ENCODE results near the gene CPSF7.

The CPSF7 gene

DNA sequence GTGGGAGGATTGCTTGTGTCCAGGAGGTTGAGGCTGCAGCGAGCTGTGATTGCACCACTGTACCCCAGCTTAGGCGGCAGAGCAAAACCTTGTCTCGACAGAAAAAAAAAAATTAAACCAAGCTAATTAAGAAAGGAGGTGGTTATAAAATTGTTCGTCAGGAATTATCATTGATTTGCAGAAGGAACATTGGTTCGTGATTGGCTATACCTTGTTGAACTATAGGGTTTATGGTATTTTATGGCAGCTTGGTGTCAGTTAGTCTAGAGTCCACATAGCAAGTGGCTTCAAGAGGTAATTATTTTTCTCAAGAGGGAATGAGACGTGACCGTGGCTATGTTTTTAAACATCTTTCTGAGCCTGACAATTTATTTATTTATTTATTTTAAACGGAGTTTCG is 48.9 kb downstream of the CPSF7 start:
- FAIRE-seq, result no peak

DNA sequence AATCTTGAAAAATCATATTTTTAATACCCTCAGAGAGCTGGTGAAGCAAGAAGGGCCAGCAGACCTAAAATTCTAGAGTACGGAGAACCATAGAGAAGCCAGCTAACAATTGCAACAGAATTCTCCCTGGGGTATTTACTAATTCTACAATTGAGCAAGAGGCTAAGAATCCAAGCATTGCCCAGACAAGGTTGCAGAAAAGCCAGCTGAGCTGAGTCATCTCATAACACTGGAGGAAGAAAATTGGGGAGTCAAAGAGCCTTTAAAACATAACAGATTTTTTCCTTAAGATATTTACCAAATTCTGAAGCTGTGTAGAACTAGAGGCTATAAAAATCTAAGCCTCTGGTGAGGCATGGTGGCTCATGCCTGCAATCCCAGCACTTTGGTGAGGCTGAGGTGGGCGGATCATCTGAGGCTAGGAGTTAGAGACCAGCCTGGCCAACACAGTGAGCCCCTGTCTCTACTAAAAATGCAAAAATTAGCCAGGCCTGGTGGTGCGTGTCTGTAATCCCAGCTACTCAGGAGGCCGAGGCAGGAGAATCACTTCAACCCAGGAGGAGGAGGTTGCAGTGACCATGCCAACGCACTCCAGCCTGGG is 51.0 kb downstream of the CPSF7 start:
- FAIRE-seq, result no peak

DNA sequence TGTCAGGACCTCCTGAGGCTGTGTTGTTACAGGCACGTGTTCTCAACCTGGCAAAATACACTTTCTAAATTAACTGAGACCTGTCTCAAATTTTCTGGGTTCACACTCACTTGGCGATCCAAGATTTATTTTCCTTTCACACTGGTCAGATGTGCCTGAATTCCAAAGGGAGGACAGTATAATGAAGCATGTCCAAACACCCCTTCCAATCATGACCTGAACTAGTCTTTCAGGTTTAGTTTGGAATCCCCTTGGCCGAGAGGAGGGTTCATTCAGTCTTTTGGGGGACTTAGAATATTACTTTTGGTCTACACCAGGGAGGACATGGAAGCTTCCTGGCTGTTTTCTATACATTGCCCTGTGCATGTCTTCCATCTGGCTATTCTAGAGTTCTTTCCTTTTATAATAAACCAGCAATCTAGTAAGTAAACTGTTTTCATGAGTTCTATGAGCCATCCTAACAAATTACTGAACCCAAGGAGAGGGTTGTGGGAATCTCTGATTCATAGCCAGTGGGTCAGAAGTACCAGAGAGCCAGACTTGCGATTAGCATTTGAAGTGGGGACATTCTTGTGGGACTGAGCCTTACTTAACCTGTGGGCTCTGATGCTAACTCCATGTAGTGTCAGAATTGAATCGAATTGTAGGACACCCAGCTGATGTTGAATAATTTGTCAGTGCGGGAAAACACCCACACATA is 52.2 kb downstream of the CPSF7 start:
- no peak for FAIRE-seq

DNA sequence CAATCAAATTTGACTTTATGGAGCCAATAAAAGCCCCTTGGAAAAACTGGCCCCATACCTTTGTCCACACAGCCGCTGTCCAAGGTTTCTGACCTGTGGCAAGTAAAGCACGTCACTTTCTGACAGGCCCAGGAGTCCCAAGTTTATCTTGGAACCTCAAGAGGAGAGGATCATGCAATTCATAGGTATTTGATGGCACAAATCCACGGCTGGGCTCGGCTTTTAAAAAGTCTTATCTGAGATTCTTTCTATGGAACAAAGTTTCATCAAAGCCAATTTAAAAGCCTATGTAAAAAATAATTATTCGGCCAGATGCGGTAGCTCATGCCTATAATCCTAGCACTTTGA is 54.0 kb downstream of the CPSF7 start:
- no peak for FAIRE-seq

DNA sequence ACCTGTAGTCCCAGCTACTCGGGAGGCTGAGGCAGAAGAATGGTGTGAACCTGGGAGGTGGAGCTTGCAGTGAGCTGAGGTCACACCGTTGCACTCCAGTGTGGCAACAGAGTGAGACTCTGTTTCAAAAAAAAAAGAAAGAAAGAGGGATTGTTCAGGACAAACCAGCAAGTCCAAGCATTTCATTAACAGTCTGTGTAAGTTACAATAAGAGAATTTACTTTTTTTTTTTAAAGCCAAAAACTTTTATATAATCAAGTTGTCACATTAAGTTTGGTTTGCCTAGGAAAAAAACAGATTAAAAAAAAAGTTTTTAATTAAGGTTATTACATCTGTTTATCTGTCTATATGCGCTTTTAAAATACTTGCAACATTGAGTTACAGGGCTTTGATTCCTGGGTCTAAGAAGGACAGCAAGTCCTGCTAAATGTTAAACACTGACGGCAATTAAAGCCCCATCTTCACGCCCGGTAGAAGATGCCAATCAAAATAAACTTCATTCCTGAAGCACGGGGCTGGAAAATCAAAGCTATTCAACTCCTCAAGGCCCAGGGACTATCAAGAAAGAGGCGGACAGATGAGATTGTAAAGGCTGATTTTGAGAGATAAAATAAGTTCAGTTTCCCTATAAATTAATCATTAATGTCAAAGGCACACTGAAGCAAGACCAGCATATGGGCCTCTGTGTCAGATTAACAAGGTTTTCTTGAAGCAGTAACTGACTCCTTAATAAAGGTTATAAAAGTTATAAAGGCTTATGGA is 56.9 kb downstream of the CPSF7 start:
- FAIRE-seq, result no peak

DNA sequence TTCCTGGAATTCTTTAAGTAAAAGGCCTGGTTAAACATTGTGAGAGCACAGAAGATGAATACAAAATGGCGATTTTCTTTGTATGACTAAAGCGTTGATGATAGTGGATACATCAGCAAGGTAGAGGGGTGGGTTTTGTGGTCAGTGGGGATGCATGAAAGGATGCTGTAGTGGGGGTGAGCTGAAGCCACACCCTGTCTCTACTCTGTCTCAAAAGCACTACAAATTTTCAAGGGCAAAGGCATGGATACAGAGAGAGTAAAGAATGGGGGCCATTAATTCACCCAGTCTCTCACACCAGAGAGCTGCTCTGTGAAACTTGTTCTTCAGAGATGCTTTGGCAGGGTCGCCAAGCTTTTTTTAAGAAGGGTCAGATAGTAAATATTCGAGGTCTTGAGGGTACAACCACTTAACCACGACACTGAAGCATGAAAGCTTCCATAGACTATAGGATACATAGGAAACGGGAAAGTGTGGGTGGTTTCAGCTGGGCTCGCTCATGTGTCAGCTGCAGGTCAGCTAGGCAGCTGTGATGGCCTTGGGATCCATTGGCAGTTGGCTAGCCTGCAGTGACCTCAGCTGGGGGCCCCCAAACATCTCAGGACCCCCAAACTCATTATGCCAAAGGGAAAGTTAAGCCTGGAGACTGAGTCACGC is 59.3 kb downstream of the CPSF7 start:
- FAIRE-seq, result no peak

DNA sequence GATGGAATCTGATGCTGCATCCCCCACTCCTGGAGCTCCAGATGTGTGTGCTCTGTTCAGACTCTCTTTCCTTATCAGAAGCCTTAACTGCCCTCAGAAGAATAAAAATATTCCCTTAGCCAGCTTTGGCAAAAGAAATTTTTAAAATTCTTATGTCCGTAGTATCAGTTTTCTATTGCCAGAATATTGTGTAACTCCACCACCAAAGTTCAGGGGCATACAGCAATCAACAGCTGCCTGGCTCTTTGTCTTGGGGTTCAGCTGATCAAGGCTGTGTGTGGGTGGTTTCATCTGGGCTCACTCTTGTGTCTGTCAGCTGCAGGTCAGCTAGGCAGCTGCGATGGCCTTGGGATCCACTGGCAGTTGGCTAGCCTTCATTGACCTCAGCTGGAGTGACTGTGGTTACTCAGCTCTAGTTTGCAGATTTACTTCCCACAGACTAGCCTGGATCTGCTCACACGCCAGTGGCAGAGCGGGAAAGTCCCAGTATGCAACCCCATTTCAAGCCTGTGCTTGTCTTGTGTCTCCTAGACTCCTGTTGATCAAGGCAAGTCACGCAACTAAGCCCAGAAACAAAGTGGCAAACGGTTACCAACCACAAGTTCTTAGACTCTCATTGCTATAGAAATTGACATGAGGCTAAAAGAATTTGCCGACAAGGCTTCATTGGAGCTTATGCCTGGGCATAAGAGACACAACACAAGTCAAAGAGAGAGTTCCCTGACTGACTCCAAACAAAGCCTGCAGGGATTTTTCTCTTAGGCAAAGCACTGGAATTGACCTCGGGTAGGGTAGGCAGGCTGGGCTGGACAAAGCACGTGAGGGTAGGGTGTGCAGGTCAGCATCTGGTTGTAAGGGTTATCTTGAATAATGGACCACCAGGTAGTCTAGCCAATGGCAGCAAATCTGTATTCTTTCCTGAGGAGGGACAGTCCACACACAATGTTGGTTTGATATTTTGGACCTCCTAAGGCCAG is 60.1 kb downstream of the CPSF7 start:
- no peak for FAIRE-seq

DNA sequence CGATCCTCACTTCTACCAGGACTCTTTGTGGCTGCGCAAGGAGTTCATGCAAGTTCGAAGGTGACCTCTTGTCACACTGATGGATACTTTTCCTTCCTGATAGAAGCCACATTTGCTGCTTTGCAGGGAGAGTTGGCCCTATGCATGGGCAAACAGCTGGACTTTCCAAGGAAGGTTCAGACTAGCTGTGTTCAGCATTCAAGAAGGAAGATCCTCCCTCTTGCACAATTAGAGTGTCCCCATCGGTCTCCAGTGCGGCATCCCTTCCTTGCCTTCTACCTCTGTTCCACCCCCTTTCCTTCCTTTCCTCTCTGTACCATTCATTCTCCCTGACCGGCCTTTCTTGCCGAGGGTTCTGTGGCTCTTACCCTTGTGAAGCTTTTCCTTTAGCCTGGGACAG is 61.1 kb downstream of the CPSF7 start:
- FAIRE-seq, result no peak

DNA sequence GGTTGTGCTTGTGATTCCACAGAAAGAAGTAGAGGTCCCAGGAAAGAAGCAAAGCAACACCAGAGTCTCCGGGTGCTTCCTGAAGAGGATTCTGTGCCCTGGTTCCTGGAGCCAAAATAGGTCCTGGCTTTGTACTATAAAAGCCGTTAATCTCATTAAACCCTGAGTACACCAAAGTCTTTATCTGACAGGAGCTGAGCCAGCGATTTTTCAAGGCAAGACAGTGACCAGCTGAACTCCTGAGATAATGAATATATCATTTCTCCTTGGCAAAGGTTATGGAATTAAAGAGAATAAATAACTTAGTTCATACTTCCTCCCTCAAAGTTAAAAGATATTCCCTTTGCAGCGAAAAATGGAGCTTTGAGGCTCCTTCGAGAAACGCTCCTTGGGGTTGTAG is 62.4 kb downstream of the CPSF7 start:
- FAIRE-seq, result no peak

DNA sequence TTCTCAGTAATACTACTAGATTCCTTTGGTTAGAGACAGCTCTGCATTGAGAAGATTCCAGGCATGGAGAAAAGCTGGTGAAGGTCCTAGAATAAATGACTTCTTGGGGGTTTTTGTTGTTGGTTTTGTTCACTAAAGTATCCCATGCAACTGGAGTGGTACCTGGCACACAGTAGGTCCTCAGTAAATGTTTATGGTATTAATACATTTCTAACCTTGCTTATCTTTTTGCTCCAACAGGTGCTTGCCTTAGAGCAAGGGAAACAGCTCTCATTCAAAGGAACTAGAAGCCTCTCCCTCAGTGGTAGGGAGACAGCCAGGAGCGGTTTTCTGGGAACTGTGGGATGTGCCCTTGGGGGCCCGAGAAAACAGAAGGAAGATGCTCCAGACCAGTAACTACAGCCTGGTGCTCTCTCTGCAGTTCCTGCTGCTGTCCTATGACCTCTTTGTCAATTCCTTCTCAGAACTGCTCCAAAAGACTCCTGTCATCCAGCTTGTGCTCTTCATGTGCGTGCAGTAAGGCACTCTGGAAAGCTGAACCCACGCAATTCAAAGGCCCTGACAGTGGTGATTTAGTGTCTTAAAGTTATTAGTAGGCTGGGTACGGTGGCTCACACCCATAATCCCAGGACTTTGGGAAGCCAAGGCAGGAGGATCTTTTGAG is 65.6 kb downstream of the CPSF7 start:
- no peak for FAIRE-seq

DNA sequence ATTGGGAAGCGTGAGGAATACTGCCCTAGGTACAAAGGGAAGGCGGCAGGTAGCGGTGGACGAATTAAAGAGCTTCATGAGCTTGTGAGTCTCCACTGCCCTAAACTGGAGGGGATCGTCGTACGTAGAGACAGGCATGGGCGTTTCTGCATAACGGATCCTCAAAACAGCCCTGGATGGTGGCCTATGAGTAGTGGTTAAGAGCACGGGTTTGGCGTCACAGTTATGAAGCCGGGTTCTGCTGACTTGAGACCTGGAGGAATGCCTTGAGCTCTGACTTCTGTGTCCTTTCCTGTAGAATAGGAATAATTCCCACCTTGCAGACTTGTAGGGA is 67.3 kb downstream of the CPSF7 start:
- no peak for FAIRE-seq

DNA sequence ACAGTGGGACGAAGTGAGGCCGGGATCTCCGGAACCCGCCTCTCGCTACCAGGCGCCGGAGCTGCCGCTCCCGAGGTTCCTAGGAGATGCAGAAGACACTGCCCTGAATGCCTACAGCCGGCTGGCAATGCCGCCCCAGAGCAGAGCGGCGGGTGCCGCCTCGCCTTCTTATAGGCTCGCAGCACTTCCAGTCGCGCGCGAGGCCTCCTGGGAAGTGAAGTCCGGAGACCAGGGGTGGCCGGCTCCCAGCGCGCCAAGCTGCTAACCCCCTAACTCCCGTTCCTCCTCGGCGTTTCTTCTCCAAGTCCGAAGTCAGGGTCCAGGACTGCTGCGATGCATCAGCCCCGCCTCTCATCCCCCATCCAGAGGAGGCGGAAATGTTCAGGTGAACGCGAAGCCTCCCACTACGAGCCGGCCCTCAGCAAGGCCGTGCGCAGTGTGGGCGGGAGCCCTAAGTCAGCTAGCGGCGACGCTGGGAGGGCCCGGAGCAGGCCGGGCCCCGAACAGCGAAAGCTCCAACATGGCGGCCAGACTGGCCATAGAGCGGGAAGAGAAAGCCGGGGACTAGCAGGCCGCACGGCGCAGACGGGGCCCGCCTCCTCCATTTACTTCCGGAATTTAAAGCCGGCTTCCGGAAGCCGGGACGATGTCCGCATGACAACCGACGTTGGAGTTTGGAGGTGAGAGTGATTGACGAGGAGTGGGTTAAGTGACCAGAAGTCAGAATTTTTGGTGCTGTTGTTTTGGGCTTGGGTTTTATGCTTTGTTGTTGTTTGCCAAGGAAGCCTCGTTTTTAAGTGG is 67.8 kb downstream of the CPSF7 start, which contains the start of the genes CYB561A3 and TMEM138:
CYB561A3 (minus strand) TSS at position 142 of the 801 bp plus-strand sequence. CDS start 5,169 bp downstream, outside the sequence.
TMEM138 (plus strand) TSS at position 634 of the 801 bp plus-strand sequence. CDS start 2,017 bp downstream, outside the sequence.
- FAIRE-seq, result no peak

DNA sequence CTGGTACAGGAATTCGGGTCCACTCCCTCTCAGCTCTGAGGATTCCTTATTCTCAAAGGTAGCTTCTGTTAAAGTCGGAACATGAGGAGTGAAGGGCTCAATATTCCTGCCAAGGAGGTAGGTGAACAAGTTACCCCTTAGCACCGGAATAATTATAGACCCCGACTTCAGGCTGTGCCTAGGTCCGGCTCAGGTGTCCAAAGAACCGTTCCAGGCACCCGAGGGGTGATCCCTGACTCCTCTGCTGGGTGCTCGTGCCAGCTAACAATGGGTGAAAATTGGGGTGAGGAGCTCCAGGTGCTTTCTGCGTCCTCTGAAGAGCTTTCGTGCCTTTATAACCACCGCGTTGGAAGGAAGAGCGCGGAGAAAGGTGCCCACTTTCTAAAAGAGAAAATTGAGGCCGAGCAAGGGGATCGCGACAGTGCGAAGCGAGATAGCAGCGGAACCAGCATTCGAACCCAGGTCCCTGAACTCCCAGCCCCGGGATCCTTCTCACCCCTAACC is 68.5 kb downstream of the CPSF7 start:
- no peak for FAIRE-seq

DNA sequence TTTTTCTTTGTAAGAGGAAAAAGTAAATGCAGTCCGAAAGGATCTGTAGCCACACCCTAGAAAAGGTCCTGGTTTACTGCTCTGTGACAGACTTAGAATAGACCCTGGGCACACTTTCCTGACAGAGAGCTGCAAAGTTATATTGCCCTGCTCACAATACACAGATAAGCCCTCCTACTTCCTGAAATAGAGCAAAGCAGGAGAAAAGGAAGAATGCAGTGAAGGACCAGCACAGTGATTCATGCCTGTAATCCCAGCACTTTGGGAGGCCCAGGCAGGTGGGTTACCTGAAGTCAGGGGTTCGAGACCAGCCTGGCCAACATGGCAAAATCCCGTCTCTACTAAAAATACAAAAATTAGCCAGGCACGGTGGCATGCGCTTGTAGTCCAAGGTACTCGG is 70.3 kb downstream of the CPSF7 start:
- FAIRE-seq, result no peak

DNA sequence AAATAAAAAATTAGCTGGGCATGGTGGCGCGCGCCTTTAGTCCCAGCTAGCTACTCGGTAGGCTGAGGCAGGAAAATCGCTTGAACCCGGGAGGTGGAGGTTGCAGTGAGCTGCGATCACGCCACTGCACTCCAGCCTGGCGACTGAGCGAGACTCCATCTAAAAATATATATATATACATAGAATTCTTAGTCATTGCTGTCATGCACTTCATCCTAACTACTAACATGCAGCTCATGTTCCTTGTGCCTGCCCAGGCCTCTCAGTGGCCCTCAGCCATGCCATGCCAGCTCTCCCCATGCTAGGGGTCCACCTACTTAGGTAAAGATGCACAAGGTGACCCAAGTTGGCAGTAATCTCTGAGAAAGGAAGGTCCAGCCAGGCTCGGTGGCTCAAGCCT is 71.2 kb downstream of the CPSF7 start:
- no peak for FAIRE-seq

DNA sequence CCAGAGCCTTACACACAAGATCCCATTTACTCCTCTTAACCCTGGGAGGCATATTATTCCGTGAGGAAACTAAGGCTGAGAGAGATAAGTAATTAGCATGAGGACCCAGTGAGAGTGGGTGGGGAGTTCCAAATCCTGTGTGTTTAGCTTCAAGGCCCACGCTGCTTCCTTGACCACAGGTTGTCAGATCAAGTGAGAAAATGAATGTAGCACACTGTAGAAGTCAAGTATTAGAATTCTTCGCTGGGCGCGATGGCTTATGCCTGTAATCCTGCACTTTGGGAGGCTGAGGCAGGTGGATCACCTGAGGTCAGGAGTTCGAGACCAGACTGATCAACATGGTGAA is 71.9 kb downstream of the CPSF7 start:
- no peak for FAIRE-seq

DNA sequence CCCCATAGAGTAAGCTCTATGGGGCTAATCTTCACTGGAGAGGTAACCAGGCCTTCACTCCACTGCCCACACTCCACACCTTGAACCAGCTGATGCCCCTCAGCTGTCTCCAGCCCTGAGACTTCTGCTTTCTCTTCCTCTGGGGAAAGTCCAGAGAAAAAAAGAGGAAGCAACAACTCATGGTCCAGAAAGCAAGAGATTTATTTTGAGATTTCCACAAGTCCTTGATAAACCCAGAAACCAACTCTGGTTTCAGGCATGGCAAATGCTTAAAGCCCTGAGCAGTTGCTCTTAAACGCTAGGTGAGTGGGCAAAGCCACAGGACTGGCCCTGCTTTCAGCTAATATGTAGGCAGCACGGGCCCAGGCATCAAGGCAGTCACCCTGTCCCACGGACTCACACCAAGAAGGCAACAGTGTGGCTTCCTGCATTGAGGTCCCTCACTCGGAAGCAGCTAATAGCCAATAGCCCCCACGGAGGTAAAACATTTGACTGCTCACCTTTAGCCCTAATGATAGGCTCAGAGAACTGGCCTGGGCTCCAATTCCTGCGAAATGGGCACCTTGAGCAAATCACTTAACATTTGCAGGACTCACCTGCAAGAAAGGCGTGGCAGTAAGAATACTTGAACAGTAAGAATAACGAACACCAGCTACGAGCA is 72.4 kb downstream of the CPSF7 start:
- FAIRE-seq, result no peak

DNA sequence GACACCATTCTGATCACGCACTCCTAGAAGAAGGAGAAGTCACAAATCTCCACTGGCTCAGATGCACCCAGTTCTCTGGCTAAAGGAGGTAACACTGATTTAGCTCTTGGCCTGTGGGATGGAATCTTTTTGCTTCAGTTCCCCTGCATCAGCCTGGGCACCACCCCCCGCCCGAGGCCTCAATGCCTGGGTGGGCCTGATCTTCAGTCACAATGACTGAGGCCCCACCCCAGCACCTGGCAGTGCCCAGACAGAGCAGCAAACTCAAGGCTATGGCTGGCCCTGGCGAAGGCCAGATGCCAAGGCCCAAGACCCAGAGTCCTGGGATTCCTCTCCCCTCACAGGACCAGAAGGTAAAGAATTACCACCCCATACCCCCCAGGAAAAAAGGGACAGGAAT is 73.1 kb downstream of the CPSF7 start:
- FAIRE-seq, result no peak

DNA sequence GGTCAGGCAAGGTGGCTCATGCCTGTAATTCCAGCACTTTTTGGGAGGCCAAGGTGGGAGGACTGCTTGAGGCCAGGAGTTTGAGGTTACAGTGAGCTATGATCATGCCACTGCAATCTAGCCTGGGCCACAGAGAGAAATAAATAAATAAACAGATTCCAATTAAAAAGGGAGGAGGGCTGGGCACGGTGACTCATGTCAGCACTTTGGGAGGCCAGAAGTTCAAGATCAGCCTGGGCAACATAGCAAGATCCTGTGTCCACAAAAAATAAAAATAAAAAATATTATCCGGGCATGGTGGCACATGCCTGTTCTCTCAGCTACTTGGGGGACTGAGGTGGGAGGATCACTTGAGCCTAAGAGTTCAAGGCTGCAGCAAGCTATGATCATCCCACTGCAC is 75.6 kb downstream of the CPSF7 start:
- FAIRE-seq, result no peak

Data from colon (tissue), 2 donors.